MM.1S (cell line): ENCODE data around the gene MEMO1.

Source experiments
- CTCF ChIP-seq: fragments of 300-600 bp; sonication (generic); IDR thresholded peaks from 2 replicates; pipeline ENCODE4 v1.5.1; 2016; ENCODE audit warnings: antibody characterized with exemption, low read length, mixed read lengths
- EZH2 ChIP-seq: fragments of 300-600 bp; sonication (generic); optimal IDR thresholded peaks from 2 replicates; pipeline ENCODE3; 2017; ENCODE audit warnings: low read depth, mild to moderate bottlenecking, antibody characterized with exemption, low read length, mixed read lengths

GRCh38 chr2:31901900-31902299 lies 108.9 kb downstream of the MEMO1 start:
- TF ChIP-seq CTCF (no peak), EZH2 (no peak)
